Retinal pigment epithelial cell (primary cell): ENCODE measurements around the gene SLC24A3.

ENCODE experiments used
- DNase-seq: peaks from one replicate; pipeline ENCODE4 v3.0.0-alpha.2; 2010; ENCODE audit warnings: low read depth
- H3K4me3 ChIP-seq: 2 replicates; pipeline ENCODE4 v1.5.1; 2011; ENCODE audit warnings: mild to moderate bottlenecking, low read length, control low read depth, moderate library complexity
- CTCF ChIP-seq: conservative IDR thresholded peaks from 2 replicates; pipeline ENCODE4 v1.5.1; 2011; ENCODE audit warnings: low read depth, low read length, control low read depth, inconsistent platforms

The SLC24A3 gene

GRCh38 chr20:19602675-19603375 lies 390.4 kb downstream of the SLC24A3 start:
- no peak for DNase-seq
- TF ChIP-seq CTCF = no peak
- no peak overlapping the region for H3K4me3 ChIP-seq

- no peak for TF ChIP-seq CTCF
- no peak overlapping the region for H3K4me3 ChIP-seq
- no peak for DNase-seq
These were observed 390.9 kb downstream of the SLC24A3 start for GRCh38 chr20:19603376-19603750.

GRCh38 chr20:19605786-19606485 lies 393.5 kb downstream of the SLC24A3 start:
- no peak for TF ChIP-seq CTCF
- H3K4me3 ChIP-seq = no peak overlapping the region

GRCh38 chr20:19609642-19610223 lies 397.3 kb downstream of the SLC24A3 start:
- no peak for TF ChIP-seq CTCF
- no peak for DNase-seq

More at GRCh38 chr20:19605786-19606485, 393.5 kb downstream of the SLC24A3 start:
- DNase-seq = no peak

GRCh38 chr20:19615629-19616028 lies 403.2 kb downstream of the SLC24A3 start:
- no peak overlapping the region for H3K4me3 ChIP-seq
- TF ChIP-seq CTCF = no peak
- no peak for DNase-seq

More at GRCh38 chr20:19609642-19610223, 397.3 kb downstream of the SLC24A3 start:
- H3K4me3 ChIP-seq = no peak overlapping the region

- no peak for DNase-seq
- no peak overlapping the region for H3K4me3 ChIP-seq
- TF ChIP-seq CTCF = no peak
These were observed 403.6 kb downstream of the SLC24A3 start for GRCh38 chr20:19616081-19616480.
